Osteocyte (in vitro differentiated cells): Measurements from ENCODE around the gene VEPH1. TPM values are rescaled to one million over a fixed set of nuclear protein-coding genes. Genes with fewer than 3 reads are reported as not detected.

Experiments used
- DNase-seq: peaks from one replicate; pipeline ENCODE4 v3.0.0; 2021; ENCODE audit warnings: mixed read lengths; ENCODE audit not compliant: unreplicated experiment; ENCODE audit errors: extremely low spot score
- H3K27ac Mint-ChIP-seq: one replicate; pipeline ENCODE4 v1.8.0; 2021; ENCODE audit warnings: mild to moderate bottlenecking, mixed read lengths; ENCODE audit not compliant: unreplicated experiment
- H3K27me3 Mint-ChIP-seq: one replicate; pipeline ENCODE4 v1.8.0; 2021; ENCODE audit warnings: mixed read lengths; ENCODE audit not compliant: unreplicated experiment
- H3K36me3 Mint-ChIP-seq: one replicate; pipeline ENCODE4 v1.8.0; 2021; ENCODE audit warnings: mixed read lengths; ENCODE audit not compliant: unreplicated experiment
- H3K4me1 Mint-ChIP-seq: one replicate; pipeline ENCODE4 v1.8.0; 2021; ENCODE audit warnings: mixed read lengths; ENCODE audit not compliant: unreplicated experiment
- H3K4me3 Mint-ChIP-seq: one replicate; pipeline ENCODE4 v1.8.0; 2021; ENCODE audit warnings: mild to moderate bottlenecking, moderate library complexity, mixed read lengths; ENCODE audit not compliant: unreplicated experiment
- H3K9me3 Mint-ChIP-seq: one replicate; pipeline ENCODE4 v1.8.0; 2021; ENCODE audit warnings: mixed read lengths; ENCODE audit not compliant: unreplicated experiment
- CTCF ChIP-seq: fragments of 200-600 bp; sonication (generic); IDR thresholded peaks from 2 replicates; pipeline ENCODE4 v1.5.0; 2021; ENCODE audit warnings: antibody characterized with exemption, mild to moderate bottlenecking, moderate library complexity
- total RNA-seq: library from RNA; stranded (reverse); gene quantifications from 2 replicates; pipeline ENCODE4 v1.2.1, GENCODE V29; 2021

VEPH1 gene
- total RNA-seq, 1 donor from 2014 or later, result 0.46 TPM

DNA sequence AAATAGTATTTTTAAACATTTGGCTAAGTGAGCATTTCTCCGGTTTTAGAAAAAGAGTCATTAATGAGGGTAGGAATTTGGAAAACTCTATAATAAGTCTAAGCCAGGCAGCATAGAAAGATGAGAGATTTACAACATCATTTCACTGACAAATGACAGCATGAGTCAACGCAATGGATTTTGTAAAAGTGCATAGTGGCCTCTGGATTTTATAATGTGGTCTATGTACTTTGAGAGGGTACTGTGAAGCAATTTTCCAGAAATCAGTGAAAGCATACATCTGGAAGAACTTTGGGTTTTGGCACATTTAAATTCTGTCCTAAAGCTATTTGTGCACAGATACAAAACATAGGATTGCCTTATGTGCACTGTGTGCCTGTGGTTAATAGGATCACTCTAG is 212.4 kb downstream of the VEPH1 start:
- Mint-ChIP-seq H3K9me3 (no peaks in the 10 kb centered on the region), H3K4me3 (no peak overlapping the region), H3K4me1 (peaks cover 55% of the 10 kb centered on the region), H3K27me3 (no peaks in the 10 kb centered on the region), H3K36me3 (no peaks in the 10 kb centered on the region), H3K27ac (peak overlapping the region; percentile 82)
- no peak for DNase-seq
- TF ChIP-seq CTCF, result no peak

- Mint-ChIP-seq H3K27me3 (no peaks in the 10 kb centered on the region), H3K36me3 (no peaks in the 10 kb centered on the region), H3K27ac (no peak overlapping the region), H3K4me1 (peaks cover 41% of the 10 kb centered on the region), H3K4me3 (no peak overlapping the region), H3K9me3 (no peaks in the 10 kb centered on the region)
- no peak for DNase-seq
- no peak for TF ChIP-seq CTCF
Measured at GRCh38 chr3:157285966-157286365, 217.2 kb downstream of the VEPH1 start.

DNA sequence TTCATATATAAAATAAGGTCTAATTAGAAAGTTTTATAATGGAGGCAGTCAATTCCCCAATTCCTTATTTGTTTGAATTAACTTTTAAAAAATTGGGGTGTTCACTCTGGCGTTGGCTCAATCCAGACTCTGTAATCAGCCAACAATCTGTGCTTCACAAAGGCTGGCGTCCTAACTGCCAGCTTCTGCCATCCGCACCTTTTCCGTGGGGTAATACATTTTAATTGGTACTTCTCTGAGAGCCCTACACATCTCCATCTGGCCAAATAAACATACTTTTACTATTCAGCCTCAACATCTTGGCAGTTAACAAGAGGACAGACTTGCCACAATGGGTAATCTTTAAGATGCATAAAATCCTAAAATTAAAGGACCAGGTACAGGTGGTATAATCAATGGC is 218.1 kb downstream of the VEPH1 start:
- peaks cover 41% of the 10 kb centered on the region for H3K4me1 Mint-ChIP-seq
- H3K27me3 Mint-ChIP-seq, result no peaks in the 10 kb centered on the region

GRCh38 chr3:157284688-157285087 is 218.5 kb downstream of the VEPH1 start:
- H3K4me3 Mint-ChIP-seq, result no peak overlapping the region
- peaks cover 36% of the 10 kb centered on the region for H3K4me1 Mint-ChIP-seq
- no peak for TF ChIP-seq CTCF
- no peaks in the 10 kb centered on the region for H3K36me3 Mint-ChIP-seq
- no peaks in the 10 kb centered on the region for H3K27me3 Mint-ChIP-seq
- no peaks in the 10 kb centered on the region for H3K9me3 Mint-ChIP-seq
- H3K27ac Mint-ChIP-seq, result no peak overlapping the region
- DNase-seq, result no peak

More for the DNA sequence above, 218.1 kb downstream of the VEPH1 start:
- no peak overlapping the region for H3K27ac Mint-ChIP-seq
- H3K9me3 Mint-ChIP-seq, result no peaks in the 10 kb centered on the region
- no peak for DNase-seq
- no peak overlapping the region for H3K4me3 Mint-ChIP-seq
- TF ChIP-seq CTCF, result no peak
- H3K36me3 Mint-ChIP-seq, result no peaks in the 10 kb centered on the region

DNA sequence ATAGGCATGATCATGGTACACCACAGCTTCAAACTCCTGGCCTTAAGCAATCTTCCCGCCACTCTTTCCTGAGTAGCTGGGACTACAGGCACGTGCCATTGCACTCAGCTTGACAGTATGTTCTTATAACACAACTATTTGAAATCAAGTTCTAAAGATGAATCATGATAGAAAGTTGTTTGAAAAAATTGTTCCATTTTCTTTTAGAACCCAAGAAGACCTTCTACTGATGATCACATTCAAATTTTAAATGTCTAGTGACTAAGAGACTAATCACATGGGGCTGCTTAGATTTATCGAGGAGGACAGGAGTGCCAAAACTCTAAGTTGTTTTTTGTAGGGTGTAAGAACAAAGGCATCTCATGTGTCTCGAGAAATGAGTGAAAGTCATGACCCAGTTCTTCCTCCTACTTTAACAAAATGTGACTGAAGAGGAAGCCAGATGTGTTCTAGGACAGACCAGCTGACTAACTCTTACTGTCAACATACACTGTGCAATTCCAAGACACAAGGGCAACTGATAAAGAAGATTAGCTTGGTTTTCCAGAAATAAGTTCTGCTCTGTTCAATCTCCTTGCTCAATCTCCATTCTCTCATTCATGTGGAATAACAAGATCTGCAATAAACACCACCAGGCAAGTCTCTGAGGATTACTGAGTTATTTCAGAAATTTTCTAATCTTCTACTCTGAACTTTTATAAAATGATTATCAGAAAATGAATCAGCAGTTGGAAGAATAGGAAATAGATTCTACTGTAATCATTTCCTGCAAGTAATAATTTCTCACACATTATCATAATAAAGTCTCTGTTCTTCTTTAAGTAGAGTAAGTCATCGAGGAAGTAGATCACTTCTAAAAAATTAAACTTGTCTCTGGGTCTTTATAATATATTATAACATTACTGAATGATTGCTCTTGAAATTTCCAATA is 220.7 kb downstream of the VEPH1 start:
- no peaks in the 10 kb centered on the region for H3K36me3 Mint-ChIP-seq
- peaks cover 28% of the 10 kb centered on the region for H3K4me1 Mint-ChIP-seq
- no peak overlapping the region for H3K4me3 Mint-ChIP-seq
- H3K27ac Mint-ChIP-seq, result peak overlapping the region; percentile 82
- no peaks in the 10 kb centered on the region for H3K9me3 Mint-ChIP-seq
- H3K27me3 Mint-ChIP-seq, result no peaks in the 10 kb centered on the region
- no peak for DNase-seq
- TF ChIP-seq CTCF, result no peak
